NCI-H460 (cell line): ENCODE results near the gene GTPBP6. TPM values are rescaled to one million over a fixed set of nuclear protein-coding genes. Genes with fewer than 3 reads are reported as not detected.
"Not testable (repeated sequence)": the region's sequence is repeated elsewhere in the genome, so short reads cannot be mapped to it uniquely, and the experiment has no call there.

Source experiments
- DNase-seq: peaks from one replicate; pipeline ENCODE4 v3.0.0-alpha.2; 2016; ENCODE audit warnings: low read depth; ENCODE audit errors: extremely low read depth
- total RNA-seq: library from RNA; depleted of rRNA; stranded (reverse); fragments of >200 nt; shearing (Covaris generic); gene quantifications from 2 replicates; pipeline ENCODE4 v1.2.3, GENCODE V29; 2014

Gene GTPBP6
- total RNA-seq, 1 experiment from 2014 or later = 50.5 TPM

- no peak for DNase-seq
Measured at GRCh38 chrX:295136-295535, 23.5 kb downstream of the GTPBP6 start.

DNA sequence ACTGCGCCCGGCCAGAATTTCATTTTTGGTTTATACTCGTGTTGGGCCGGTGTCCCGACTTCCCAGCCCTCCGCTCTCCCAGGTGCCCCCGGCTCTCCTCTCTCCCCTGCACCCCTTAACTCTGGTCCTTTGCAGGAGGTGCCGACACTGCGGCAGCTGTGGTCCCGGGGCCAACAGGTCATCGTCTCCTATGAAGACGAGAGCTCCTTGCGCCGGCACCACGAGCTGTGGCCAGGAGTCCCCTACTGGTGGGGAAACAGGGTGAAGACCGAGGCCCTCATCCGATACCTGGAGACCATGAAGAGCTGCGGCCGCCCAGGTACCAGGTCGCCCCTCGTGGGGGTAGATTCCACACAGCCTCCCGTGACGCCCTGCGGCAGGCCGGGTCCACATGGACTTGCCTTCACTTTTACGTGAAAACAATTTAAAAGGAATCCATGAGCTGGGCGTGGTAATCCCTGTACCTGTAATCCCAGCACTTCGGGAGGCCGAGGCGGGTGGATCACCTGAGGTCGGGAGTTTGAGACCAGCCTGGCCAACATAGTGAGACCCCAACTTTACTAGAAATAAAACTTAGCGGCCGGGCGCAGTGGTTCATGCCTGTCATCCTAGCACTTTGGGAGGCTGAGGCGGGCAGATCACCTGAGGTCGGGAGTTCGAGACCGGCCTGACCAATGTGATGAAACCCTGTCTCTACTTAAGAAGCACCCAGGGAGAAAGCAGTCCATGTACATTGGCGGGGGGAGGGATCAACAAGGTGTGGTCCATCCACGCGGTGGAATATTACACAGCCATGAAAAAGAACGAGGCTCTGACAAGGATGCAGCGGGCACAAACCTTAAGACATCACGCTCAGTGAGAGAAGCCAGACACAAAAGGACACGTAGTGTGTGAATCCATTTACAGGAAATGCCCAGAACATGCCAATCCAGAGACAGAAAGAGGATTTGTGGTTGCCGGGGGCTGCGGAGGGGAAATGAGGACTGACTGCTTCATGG is 25.4 kb downstream of the GTPBP6 start:
- no peak for DNase-seq

DNA sequence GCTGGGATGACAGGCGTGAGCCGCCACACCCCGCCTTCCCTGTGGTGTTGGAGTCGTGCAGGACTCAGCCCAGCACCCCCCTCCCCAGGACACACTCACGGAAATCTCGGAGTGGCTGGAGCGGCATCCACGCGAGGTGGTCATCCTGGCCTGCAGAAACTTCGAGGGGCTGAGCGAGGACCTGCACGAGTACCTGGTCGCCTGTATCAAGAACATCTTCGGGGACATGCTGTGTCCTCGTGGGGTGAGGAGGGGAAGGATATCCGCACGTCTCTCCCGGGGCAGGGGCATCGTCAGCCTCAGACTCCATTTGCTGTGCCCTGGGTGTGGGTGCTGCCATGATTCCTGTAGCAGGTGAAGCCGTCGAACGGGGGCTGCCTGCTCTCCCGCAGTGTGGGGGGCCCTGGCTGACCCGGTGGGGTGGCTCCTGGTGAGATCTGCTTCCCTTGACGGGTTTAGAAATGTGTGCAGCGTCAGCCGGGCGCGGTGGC is 27.1 kb downstream of the GTPBP6 start:
- DNase-seq = no peak

DNA sequence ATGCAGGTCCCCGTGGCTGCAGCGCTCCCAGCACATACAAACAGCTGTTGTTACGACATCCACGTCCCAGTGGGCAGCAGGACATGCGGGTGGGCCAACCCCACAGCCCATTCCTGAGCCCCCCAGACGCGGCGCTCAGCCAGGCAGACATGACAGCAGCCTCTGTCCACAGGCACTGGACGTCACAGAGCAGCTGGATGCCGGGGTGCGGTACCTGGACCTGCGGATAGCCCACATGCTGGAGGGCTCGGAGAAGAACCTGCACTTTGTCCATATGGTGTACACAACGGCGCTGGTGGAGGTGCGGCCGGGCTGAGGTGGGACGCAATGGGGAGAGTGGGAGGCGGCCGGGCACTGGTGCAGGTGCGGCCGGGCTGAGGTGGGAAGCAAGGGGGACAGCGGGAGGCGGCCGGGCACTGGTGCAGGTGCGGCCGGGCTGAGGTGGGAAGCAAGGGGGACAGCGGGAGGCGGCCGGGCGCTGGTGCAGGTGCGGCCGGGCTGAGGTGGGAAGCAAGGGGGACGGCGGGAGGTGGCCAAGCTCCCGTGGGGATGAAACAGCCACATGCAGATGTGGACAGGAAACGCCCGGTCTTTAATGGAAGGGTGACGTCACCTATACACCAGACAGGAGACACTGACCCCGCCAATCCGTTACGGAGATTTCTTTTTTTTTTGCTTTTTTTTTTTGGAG is 28.0 kb downstream of the GTPBP6 start:
- DNase-seq = no peak

- no peak for DNase-seq
Measured at GRCh38 chrX:288561-288991, 30.0 kb downstream of the GTPBP6 start.

GRCh38 chrX:287670-288069 is 30.9 kb downstream of the GTPBP6 start:
- no peak for DNase-seq

DNA sequence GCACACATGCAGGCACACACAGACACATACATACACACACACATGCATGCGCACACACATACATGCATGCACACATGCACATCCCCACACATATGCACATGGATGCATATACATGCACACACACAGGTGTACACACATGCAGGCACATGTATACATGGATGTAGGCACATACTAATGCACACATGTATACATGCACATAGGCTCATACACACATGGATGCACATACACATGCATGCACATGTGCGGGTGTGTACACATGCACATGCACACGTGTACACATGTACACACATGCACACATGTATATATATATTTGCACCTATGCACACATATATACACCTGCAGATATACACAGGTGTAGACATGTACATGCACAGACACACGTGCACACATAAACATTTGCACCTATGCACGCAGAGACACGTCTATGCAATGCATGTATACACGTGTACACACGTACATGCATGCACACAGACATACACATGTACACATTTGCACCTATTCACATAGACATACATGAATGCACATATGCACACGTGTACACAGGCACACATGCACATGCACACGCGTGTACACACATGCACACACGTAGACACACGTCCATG is 33.4 kb downstream of the GTPBP6 start:
- DNase-seq = no peak

DNA sequence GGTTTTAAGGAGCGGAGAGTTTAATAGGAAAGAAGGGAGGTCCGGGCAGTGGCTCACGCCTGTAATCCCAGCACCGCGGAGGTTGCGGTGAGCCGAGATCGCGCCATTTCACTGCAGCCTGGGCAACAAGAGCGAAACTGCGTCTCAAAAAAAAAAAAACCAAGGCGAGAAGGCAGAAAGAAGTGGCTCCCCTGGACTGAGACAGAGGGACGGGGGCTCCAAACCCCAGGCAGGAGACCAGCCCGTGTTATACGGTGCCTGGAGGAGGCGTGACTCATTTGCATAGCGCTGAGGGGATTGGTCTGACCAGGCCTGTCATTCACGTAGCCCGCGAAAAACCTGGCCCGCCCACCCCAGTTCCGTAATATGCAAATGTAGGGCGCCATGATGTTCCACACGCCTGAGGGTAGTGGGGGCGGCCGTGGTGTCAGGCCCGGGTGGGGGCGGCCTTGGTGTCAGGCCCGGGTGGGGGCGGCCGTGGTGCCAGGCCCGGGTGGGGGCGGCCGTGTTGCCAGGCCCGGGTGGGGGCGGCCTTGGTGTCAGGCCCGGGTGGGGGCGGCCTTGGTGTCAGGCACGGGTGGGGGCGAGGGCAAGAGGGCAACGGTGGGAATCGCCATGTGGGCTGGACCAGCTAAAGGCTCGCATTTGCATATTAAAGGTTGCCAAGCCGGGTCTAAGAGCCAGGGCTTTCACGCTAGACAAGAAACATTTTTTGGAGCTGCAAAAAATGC is 35.3 kb downstream of the GTPBP6 start:
- no peak for DNase-seq

GRCh38 chrX:282000-282681 is 36.5 kb downstream of the GTPBP6 start:
- DNase-seq = not testable (repeated sequence)

- no peak for DNase-seq
Measured at GRCh38 chrX:281166-281999, 37.2 kb downstream of the GTPBP6 start, which contains the start of gene PLCXD1. TSS of gene PLCXD1 (plus strand) at chrX:281381. CDS start at chrX:284188, 2,807 bp downstream.

DNA sequence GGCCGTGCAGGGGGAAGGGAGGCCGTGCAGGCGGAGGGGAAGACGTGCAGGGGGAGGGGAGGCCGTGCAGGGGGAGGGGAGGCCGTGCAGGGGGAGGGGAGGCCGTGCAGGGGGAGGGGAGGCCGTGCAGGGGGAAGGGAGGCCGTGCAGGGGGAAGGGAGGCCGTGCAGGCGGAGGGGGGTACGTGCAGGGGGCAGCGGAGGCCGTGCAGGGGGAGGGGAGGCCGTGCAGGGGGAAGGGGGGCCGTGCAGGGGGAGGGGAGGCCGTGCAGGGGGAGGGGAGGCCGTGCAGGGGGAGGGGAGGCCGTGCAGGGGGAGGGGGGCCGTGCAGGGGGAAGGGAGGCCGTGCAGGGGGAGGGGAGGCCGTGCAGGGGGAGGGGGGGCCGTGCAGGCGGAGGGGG is 37.9 kb downstream of the GTPBP6 start:
- DNase-seq = not testable (repeated sequence)

DNA sequence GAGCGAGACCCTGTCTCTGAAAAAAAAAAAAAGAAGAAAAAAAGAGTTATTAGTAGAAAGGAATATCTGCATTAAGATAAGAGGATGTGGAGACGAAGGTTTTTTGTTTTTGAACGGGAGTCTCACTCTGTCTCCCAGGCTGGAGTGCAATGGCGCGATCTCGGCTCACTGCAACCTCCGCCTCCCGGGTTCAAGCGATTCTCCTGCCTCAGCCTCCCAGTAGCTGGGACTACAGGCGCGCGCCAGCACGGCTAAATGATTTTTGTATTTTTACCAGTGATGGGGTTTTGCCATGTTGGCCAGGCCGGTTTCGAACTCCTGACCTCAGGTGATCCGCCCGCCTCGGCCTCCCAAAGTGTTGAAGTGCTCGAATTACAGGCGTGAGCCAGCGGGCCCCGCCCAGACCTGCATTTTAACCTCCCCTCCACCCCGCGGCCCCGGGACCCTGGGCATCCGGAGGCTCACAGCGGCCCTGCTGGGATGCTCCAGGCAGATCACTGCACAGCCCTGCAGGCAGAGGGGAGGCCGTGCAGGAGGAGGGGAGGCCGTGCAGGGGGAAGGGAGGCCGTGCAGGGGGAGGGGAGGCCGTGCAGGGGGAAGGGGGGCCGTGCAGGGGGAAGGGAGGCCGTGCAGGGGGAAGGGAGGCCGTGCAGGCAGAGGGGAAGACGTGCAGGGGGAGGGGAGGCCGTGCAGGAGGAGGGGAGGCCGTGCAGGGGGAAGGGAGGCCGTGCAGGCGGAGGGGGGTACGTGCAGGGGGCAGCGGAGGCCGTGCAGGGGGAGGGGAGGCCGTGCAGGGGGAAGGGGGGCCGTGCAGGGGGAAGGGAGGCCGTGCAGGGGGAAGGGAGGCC is 38.6 kb downstream of the GTPBP6 start:
- not testable (repeated sequence) for DNase-seq

DNA sequence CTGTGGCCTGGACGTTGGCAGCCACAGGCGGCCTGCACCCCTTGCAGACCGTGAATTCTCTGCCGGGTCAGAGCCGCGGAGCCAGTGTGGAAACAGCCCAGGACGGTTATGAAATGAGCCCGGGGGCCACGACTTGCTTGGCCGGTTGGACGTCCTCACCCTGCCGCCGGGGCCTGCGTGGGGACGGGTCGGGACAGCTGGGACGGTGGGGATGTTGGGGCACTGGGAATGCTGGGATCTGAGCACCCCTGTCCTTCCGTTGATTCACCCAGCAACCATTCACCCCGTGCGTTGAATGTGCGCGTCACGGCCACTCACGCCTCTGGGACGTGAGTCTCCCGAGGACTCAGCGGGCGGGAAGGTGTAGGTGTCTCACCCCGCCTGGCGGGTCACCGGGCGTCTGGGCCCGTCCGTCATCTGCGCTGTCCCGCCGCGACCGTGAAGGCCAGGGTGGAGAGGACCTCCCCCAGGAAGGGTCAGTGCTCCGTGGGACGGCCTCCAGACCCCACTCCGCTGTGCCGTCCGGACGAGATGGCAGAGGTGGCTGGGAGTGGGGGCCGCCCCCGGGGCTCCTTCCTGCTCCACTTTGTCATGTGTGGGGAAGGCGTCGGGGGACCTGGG is 41.9 kb downstream of the GTPBP6 start:
- peak; percentile 49 for DNase-seq

- peak; percentile 52 for DNase-seq
Measured at GRCh38 chrX:275967-276580, 42.5 kb downstream of the GTPBP6 start.

DNA sequence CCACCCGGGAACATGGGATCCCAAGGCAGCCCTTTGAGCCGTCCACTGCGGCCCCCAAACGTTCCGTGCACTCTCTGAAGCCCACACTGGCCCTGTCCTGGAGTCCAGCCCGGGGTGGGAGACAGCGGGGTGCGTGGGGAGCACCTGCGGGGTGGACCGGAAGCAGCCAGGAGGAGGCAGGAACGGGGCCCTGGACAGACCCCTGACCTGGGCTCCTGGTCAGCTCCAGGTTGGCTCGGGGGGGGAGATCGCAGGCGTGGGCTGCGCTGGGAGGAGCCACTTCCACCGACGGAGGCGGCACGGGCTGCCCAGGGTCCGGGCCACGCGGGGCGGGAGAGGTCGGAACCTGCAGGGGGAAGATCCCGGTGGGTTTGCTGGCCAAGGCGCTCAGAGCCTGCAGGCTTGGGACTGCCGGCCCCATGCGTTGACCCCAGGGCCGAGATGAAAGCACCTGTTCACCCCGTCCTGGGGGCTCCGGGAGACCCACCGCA is 43.1 kb downstream of the GTPBP6 start:
- no peak for DNase-seq

GRCh38 chrX:274904-275475 is 43.6 kb downstream of the GTPBP6 start:
- no peak for DNase-seq
